HG03469 (cell line): ENCODE data around the gene SPATA46.

Experiments used
- ATAC-seq: cut with Tn5 transposase; IDR thresholded peaks from one replicate; pipeline ENCODE4 v1.9.1; 2021; ENCODE audit warnings: mild to moderate bottlenecking, moderate library complexity, moderate number of reproducible peaks; ENCODE audit not compliant: unreplicated experiment

Gene SPATA46

DNA sequence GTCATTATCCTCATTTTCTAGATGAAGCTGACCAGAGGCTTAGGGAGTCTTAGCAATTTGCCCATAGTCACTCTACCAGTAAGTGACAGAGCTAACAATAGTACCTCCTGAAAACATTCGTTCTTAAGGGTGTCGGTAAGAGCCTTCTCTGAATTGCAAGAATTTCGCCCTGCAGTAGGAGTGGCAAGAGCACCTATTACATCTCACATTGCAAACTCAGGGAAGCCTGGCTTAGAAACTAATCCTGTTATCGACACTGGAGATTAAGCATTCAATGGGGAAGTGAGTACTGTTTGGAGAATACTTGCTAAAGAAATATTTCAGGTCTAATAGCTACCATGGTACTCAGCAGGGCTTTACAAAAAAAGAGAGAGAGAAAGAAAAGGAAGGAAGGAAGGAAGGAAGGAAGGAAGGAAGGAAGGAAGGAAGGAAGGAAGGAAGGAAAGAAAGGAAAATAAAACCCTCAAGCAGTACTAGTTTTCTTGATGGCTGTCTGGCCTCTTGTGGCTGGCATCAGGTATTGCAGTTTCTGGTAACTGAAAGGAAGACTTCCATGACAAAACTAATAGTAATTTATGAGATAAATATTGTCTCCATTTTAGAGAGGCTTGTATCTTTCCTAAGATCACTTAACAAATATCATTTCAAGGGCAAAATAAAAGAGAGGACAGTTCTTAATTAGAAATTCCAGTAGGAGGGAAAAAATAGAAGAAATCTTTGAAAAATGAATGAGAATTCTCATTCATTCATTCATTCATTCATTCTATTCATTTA, 15.3 kb upstream of the SPATA46 start:
- ATAC-seq = peak; percentile 50

DNA sequence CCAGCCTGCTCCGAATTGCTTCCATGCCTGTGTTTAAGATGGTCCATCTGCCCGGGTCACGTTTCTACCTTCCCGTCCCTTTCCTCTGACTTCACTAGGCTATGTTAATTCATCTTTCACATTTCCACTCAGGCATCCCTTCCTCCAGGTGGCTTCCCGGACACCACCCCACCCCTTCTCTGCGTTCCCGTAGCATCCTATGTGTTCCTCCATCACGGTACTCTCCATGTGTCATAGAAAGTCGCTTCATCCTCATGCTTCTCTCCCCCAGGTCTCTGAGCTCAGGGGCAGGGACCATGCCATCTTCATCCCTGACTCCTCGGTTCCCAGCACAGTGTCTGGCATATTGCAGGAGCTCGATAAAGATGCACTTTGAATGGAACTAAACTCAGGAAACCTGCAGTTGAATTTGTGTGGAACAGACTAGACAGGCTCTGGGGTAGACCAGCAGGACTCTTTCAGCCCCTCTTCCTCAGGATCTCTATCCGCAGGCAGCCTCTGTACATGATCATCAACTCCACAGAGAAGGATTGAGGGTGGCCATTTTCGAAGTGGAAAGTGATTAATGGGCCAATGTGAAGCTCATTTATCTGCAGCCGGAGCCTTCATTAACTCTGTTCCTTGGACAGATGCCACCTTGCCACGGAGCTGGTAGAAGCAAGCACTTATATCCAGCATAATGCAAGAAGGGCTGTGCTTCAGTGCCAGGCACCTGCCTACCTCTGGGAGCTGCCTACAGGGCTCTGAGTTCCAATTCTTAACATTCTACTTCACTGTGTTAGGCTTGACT, 13.9 kb upstream of the SPATA46 start:
- ATAC-seq = no peak

DNA sequence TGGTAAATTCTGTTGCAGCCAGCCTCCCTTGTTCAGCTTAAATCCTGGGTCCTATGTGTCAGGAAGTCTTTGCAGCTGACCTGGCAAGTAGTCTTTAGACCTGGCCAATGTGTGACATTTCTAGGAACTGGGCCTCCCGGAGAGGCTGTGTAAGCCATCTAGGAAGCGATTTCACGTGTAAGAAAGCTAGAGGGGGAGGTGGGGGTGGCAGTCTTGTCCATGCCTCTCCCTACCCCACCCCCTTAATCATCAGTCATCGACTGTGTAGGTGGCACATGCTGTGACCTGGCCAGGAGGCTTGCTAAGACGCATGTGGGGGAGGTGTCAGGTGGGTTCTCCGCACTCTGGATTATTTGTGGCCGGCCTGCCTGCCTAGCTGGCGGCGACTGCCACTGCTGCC, 13.3 kb upstream of the SPATA46 start:
- ATAC-seq = no peak

DNA sequence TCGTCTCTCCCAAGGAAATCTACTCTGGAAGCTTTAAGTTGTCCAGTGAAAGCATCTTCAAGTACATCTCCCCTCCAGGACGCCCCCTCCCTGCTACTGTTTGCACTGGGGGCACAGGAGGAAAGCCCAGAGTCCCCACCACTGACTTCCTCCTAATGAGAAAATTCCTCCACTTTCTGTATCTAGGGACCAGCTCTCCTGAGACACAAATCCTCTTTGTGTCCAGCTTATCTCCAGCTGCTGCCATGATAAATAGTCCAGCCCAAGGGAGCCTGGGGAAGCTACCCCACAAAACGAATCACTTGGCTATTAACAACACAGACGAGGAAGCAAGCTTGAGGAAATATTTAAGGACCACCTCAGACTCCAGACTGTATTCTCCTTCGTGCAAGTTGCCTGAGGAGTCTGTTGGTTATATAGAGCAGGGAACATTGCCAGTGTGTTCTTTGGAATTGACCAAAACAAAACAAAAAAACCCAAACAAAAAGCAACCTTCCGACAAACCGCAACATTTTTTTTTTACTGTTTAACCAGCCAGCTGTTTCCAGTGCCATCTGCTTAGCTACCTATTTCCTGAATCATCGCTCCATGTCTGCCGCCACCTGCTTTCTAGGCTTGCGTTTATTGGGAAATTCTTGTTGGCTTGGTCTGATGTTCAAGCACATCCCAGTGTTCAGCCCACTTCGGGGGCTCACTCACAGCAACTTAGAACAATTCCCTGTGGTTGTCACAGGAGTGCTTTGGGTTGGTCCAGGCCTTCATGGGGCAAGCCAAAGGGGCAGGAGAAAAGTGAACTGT, 12.6 kb upstream of the SPATA46 start:
- no peak for ATAC-seq

DNA sequence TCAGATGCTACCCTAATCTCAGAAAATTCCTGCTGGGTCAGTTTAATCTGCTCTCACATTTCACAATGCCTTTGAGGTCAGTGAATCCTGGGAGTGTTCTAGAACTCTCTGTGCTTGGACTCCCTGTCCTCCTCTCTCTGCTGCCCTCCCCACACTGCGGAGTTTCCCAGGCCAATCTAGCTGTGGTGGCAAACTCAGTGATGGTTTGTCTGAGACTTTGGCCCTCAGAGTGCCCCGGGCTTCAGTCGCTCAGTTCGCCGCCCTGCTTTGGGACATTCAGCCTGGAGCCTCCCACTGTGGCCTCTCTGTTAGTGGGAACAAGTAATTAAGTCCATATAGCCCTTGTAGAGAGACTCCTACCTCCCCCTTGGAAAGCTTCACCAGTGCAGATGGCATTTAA, 12.0 kb upstream of the SPATA46 start:
- ATAC-seq = no peak

DNA sequence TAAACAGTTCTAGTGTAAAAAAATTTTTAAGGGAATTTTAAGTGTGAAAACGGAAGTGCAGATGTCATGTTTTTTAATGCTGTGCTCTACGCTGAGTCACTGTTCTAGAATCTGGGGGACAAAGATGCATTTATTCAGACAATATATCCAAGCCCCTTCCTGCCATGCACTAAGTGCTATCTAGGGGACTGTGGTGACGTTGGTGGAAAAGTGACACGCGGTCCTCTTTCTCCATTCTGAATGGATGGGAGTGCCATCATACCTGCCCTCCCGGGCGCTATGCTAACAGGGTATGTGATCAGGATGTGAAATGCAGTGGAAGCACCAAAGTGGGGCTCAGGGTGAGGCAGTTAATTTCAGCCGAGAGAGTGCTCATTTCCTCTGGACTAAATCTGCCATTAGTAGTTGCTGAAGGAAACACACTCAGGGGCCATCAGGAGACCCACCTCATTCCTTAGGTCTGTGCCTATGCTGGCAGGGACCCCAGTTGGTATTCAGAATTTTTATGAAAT, 11.5 kb upstream of the SPATA46 start:
- no peak for ATAC-seq

DNA sequence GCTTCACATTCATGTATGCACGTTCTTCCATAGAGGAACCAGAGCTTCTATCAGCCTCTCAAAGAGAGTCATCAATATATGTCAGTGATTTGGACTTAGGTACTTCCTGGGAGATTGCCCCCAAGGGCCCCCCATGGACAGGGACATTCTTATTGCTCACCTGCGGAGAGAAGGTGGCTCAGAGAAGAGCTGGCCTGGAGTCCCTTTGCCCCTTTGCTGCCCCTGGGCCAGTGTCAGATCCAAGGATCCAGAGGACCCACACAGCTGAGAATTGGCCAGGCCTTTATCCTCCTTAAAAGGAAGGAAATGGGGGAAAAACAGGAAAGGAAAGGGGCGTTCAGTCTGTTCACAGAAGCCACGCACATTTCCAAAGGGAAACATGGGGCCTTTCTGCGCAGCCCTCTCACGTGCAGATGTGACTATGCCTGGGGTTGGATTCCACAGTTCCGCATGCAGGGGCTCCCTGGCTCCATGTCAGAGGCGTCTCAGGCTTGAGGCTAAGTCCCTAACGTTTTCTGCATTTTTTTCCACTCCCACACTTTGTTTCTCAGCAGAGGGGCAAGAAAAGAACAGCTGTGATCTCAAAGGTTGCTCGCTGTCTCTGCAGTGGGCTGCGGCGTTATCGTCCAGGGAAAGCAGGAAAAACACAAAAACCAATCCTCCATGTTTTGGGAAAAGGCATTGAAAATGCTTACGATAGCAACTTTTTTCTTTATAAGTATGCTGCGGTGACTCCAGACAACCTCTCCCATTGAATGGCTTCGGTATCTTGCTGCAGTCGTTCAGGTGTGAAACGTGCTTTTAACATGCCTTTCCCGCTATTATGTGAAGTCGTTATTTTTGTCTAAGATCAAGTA, 10.8 kb upstream of the SPATA46 start:
- ATAC-seq = no peak

DNA sequence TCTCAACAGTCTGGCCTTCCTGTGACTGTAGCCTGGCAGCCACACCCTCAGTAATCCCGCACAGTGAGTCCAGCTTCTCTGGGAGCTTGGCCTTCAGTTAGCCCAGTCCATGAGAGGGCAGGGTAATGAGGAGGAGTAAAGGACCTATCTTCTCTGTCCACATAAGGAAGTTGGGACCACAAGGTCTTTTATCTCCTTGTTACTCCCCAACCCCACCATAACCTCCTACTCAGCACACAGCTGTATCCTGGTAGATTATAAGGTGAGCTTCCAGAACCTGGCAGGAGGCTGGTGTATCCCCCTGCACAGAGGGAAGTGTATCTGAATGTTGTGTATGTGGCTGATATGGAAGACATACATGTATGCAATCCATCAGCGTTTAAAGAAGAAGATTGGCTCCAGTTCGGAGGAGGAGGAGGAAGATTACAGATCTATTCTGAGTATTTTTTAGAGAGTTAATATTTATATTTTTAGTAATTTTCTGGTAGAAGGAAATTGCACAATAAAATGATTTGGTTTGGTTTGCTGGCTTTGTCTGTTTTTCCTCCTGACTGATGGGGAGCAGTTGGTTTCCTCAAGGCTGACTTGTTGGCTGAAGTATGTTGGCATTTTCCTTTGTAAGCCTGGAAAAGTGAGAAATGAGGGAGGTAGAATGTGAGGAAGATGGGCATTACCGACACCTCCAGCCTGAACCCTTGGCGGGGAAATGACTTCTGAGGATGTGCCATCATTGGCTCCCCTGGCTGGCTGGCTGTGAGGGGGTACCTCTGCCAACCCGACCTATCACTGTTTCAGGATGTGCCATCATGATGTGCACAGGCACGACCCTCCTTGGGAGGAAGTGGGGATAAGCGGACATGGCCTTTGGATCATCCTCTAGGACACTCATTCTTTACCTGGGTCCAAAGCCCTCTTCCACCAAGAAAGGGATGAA, 9.9 kb upstream of the SPATA46 start:
- ATAC-seq = no peak

DNA sequence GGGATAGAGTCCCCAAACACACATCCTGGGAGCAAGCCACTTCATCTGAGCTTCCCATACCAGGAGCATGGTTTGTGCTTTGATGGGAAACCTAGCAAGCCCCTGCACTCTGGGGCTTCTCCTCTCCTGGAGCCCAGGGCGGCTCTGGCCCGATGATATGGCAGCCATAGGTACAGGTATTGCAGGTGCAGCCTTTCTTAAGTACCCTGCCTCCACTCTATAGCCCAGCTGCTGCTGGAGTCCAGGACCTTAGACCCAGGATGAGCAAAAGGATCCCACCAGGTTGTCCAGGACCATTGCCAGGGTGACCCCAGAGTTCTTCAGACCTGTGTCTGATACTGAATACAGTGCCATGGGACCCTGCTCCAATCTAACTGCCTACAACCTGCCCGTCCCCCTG, 9.0 kb upstream of the SPATA46 start:
- ATAC-seq = no peak

DNA sequence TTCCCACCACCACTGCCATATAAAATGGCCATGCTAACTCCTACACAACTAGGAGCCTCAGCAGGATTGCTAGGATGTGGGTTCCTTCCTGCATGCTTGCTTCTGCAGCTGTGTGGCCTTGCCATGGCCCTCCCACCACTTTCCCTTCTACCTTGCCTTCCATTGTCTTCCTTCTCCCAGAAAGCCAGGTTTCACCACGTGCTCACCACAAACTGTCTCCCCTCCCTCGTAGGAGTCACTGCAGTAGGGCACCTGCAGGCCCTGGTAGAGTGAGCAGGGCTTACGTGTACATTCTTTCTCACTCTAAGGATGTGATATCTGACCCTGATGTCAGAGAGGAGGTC, 8.6 kb upstream of the SPATA46 start:
- no peak for ATAC-seq

DNA sequence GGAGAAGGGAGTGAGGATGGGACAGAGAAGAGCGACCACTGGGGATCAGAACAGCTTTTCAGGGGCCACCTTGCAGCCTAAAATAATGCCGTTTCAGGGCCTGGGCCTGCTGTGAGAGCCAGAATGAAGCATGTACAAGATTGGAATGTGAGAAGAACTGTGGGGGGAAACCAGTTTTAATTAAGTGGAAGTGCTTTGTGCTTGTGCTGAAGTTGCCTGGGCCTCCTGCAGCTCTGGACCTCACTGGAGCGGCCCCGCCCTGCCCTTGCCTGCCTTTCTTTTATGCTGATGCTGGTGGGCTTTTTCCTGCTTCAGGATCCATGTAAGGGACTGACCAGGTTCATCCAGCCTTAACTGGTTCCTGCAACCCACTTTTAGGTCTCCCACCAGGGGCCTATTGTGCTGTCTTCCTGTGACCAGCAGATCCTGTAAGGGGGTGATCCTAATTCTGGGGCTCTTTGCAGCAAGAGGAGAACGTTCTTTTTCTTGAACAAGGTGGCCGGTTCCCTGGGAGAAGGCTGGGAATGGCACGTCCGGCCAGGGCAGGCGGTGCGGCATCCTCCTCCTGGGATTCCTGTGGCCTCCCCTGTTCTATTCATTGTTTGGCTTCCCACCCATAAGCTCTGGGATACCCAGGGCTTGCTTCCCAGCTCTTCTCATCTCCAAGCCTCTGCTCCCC, 8.1 kb upstream of the SPATA46 start:
- ATAC-seq = no peak

DNA sequence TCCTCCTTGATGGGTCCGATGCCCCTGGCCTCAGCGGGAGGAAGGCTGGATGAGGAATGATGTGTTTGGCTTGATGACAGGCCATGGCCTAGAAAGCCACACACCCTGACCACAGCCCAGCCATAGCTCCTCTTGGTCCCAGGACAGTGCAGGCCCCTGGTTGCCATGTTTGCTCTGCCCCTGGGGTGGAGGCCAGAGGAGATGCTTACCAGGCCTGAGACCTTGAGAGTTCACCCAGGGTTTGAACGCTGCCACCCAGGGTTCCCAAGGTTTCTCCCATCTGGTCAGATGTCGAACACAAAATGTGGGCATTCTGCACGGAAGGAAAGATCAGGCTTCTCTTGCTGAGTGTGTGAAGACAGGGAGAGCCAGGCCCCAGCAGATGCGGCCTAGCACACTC, 7.5 kb upstream of the SPATA46 start:
- no peak for ATAC-seq

DNA sequence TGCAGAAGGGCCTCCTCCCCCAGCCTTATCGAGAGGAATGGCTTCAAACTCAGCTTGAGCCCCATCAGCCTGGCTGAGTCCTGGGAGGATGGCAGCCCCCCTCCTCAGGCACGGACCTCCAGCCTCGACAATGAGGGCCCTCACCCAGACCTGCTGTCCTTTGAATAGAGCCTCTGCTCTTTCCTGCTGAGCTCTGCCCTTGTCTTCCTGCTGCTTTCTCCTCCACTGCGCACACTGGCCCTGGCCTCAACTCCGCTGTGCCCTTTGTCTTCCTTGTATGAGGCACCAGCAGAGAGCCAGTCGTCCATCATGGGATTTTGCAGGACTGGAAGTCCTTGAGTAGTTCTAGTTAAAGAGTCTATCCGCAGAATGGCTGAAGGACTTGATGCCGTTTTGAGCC, 6.9 kb upstream of the SPATA46 start:
- no peak for ATAC-seq

DNA sequence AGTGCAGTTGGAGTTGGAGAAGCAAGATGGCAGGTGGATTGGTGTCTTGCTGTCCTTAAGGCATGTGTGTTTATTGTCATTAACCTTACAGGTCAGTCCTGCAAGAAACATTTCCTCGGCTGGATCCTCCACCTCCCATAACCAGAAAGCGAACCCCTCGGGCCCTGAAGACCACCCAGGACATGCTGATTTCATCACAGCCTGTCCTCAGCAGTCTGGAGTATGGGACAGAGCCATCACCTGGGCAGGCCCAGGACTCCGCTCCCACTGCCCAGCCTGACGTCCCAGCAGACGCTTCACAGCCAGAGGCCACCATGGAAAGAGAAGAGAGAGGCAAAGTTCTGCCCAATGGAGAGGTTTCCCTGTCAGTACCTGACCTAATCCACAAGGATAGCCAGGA, 6.4 kb upstream of the SPATA46 start:
- ATAC-seq = no peak

DNA sequence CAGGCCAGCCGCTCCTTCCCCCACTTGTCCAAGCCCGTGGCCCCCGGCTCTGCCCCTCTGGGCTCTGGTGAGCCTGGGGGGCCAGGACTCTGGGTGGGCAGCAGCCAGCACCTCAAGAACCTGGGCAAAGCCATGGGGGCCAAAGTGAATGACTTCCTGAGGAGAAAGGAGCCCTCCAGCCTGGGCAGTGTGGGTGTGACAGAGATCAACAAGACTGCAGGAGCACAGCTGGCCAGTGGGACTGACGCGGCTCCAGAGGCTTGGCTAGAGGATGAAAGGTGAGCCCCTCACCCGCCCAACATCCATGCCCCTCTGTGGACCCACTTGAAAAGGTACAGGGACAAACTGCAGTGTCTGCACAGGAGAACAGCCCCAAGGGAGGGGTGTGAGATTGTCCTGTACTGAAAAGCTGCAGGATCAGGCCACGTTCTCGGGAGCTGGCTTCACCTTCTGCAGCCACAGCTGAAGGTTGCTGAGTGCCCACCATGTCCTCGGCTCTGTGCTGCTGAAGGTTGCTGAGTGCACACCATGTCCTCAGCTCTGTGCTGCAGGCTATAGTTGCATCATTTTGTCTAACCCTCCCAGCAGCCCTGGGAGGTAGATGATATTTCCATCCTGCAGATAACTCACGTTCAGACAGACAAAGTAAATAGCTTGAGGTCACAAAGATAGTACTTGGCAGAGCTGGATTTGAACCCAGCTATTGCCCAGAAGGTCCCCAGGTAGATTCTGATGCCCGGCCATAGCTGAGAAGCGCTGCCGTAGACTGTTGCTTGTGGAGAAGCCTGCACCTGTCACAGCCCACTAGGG, 5.5 kb upstream of the SPATA46 start:
- no peak for ATAC-seq

DNA sequence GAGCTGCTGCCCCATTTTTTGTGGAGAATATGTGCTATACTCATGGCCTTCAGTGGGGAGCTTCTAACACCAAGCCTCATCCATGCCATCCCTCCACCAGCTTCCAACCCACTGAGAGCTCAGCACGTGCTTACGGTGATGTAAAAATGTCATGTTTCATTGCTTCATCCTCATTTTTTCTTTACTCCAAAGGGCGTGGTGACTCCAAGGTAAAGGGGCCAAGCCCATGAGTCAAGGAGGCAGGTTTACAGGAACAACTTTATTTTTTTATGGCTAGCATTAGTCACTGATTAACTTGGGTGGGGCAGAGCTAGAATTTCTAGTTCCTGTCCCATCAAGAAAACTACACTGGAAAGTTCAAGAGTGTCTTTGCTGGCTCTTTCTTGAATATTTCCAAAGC, 4.7 kb upstream of the SPATA46 start, which contains the start of gene C1orf226:
C1orf226 (plus strand) TSS at position 346 of the 400 bp plus-strand sequence. CDS start 174 bp downstream, outside the sequence.
- ATAC-seq = no peak

DNA sequence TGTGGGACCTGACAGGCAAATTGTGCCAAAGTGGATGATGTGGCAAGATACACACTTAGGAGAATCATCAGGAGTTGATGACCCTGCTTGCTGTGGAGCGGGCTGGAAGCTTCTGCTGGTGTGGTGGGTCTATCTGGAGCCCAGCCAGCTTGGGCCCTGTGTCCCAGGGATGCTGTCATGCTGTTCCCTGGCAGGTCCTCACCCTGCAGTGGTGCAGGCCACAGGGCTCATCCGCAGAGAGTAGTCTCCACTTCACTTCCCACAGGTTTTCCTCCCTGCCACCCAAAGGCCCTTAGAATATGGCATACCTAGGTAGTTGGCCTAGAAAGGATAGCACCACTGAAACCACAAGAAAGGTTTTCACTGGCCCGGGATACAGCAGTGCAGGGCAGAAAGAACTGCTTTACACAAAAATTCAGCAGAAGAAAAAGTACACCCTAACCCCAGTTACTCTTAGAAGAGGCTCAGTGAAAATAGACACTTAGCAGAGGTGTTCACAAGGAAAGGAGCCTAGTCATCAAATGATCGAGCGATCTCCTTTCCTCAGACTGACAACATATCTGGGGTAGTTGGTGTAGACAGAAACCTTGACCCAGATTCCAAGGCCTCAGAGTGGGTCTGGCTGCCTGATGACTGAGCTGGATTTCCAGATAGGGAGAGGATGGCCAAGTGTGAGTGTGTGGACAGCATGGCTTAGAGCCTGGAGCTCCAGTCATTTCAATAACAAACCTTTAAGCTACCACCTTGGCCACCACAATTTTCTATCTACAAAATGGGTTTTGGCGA, 3.6 kb upstream of the SPATA46 start:
- no peak for ATAC-seq
